H1 (cell line): ENCODE measurements around the gene COL11A2. TPM values are rescaled to one million over a fixed set of nuclear protein-coding genes. Genes with fewer than 3 reads are reported as not detected.

Experiments
- CTCF ChIA-PET: fragments of 300-600 bp; sonication (Branson Sonifier 250); formaldehyde crosslinking; loops from one replicate; lab custom pipeline; 2021; ENCODE audit not compliant: partially characterized antibody; lab: Charles Lee
- POLR2A ChIA-PET: fragments of 300-600 bp; sonication (Branson Sonifier 250); formaldehyde crosslinking; loops from one replicate; lab custom pipeline; 2021; ENCODE audit warnings: inconsistent platforms; ENCODE audit not compliant: partially characterized antibody; lab: Charles Lee
- DNase-seq, 2 experiments: peaks; one replicate each; pipeline versions ENCODE4 v3.0.0 to v3.0.0-alpha.2; 2010 to 2022; ENCODE audit warnings: low spot score in 2 of 2, low read depth in 1 of 2, mixed read lengths in 1 of 2
- FAIRE-seq: peaks from 2 replicates; lab custom pipeline; 2011; peaks lifted over from hg19 to GRCh38; lab: Jason Lieb, UNC
- H2AFZ ChIP-seq: 2 replicates; pipeline ENCODE4 v1.8.1; 2012; ENCODE audit warnings: low read length, inconsistent platforms
- H2AK5ac ChIP-seq: 2 replicates; pipeline ENCODE4 v1.6.1; 2013; ENCODE audit warnings: low read depth, low read length
- H2BK120ac ChIP-seq: replicated peaks from 2 replicates; pipeline ENCODE3; 2013; ENCODE audit warnings: low read depth, low read length, inconsistent platforms
- H2BK12ac ChIP-seq: 2 replicates; pipeline ENCODE4 v1.6.1; 2013; ENCODE audit warnings: low read depth, low read length
- H2BK15ac ChIP-seq: 2 replicates; pipeline ENCODE4 v1.6.1; 2013; ENCODE audit warnings: low read length
- H2BK20ac ChIP-seq: 2 replicates; pipeline ENCODE4 v1.6.1; 2013; ENCODE audit warnings: low read length
- H2BK5ac ChIP-seq: 2 replicates; pipeline ENCODE4 v1.6.1; 2013; ENCODE audit warnings: low read depth, low read length
- H3K14ac ChIP-seq: 2 replicates; pipeline ENCODE4 v1.6.1; 2013; ENCODE audit warnings: inconsistent platforms; ENCODE audit not compliant: insufficient read length
- H3K18ac ChIP-seq: 2 replicates; pipeline ENCODE4 v1.6.1; 2013; ENCODE audit warnings: low read length; ENCODE audit errors: extremely low read depth
- H3K23ac ChIP-seq: 2 replicates; pipeline ENCODE4 v1.6.1; 2013; ENCODE audit warnings: inconsistent platforms; ENCODE audit not compliant: insufficient read length
- H3K23me2 ChIP-seq: 2 replicates; pipeline ENCODE4 v1.6.1; 2013; ENCODE audit warnings: low read depth, low read length
- H3K27ac ChIP-seq: 2 replicates; pipeline ENCODE4 v1.6.1; 2011; ENCODE audit warnings: low read depth, low read length, inconsistent platforms
- H3K27me3 ChIP-seq, 4 experiments: replicated peaks in 1 of 4; 1 replicate in 1 of 4; 2 replicates in 3 of 4; pipeline versions ENCODE4 v1.6.1 to v1.8.1; 2011 to 2013; ENCODE audit warnings: low read length in 3 of 4, mild to moderate bottlenecking in 3 of 4, inconsistent platforms in 2 of 4, mixed read lengths in 2 of 4, moderate library complexity in 1 of 4; ENCODE audit not compliant: control insufficient read depth in 3 of 4, insufficient read depth in 3 of 4; ENCODE audit errors: extremely low read depth in 1 of 4
- H3K36me3 ChIP-seq, 4 experiments: 2 replicates each; pipeline versions ENCODE4 v1.6.1 to v1.8.1; 2011 to 2013; ENCODE audit warnings: mild to moderate bottlenecking in 4 of 4, low read length in 3 of 4, moderate library complexity in 2 of 4, control low read depth in 1 of 4, inconsistent platforms in 1 of 4; ENCODE audit not compliant: insufficient read depth in 4 of 4, control insufficient read depth in 2 of 4
- H3K4ac ChIP-seq: replicated peaks from 2 replicates; pipeline ENCODE3; 2013; ENCODE audit warnings: low read length, low read depth, mixed read lengths, inconsistent platforms; ENCODE audit not compliant: insufficient read length
- H3K4me1 ChIP-seq, 4 experiments: replicated peaks in 1 of 4; 1 replicate in 1 of 4; 2 replicates in 3 of 4; pipeline versions ENCODE4 v1.6.1 to v1.8.1; 2011 to 2013; ENCODE audit warnings: low read length in 3 of 4, inconsistent platforms in 2 of 4, mixed read lengths in 1 of 4; ENCODE audit not compliant: insufficient read depth in 4 of 4, control insufficient read depth in 3 of 4
- H3K4me2 ChIP-seq, 2 experiments: 2 replicates each; pipeline versions ENCODE4 v1.6.1 to v1.8.1; 2011 to 2013; ENCODE audit warnings: low read depth in 2 of 2, low read length in 2 of 2, control low read depth in 1 of 2, inconsistent platforms in 1 of 2, mild to moderate bottlenecking in 1 of 2; ENCODE audit not compliant: insufficient read depth in 1 of 2
- H3K4me3 ChIP-seq, 4 experiments: fragments of 200-600, 300-600 bp in 1 of 4; sonication (generic), shearing (Covaris generic), sonication (Bioruptor Twin) in 1 of 4; 2 replicates each; pipeline versions ENCODE4 v1.5.1 to v1.8.1; 2011 to 2016; ENCODE audit warnings: low read length in 4 of 4, low read depth in 3 of 4, control low read depth in 2 of 4, inconsistent platforms in 2 of 4, mild to moderate bottlenecking in 2 of 4, mixed read lengths in 1 of 4, moderate library complexity in 1 of 4; ENCODE audit not compliant: insufficient read depth in 2 of 4; ENCODE audit errors: extremely low read depth in 1 of 4
- H3K56ac ChIP-seq: replicated peaks from 2 replicates; pipeline ENCODE3; 2013; ENCODE audit warnings: low read depth, mild to moderate bottlenecking, mixed read lengths, low read length, inconsistent platforms; ENCODE audit not compliant: insufficient read length
- H3K79me1 ChIP-seq: 2 replicates; pipeline ENCODE4 v1.6.1; 2013; ENCODE audit warnings: low read depth, low read length, control low read depth
- H3K79me2 ChIP-seq, 2 experiments: 2 replicates each; pipeline versions ENCODE4 v1.6.1 to v1.8.1; 2012 to 2013; ENCODE audit warnings: low read length in 2 of 2, mild to moderate bottlenecking in 2 of 2, inconsistent platforms in 1 of 2; ENCODE audit not compliant: insufficient read depth in 2 of 2, control insufficient read depth in 1 of 2
- H3K9ac ChIP-seq, 4 experiments: replicated peaks in 1 of 4; 1 replicate in 1 of 4; 2 replicates in 3 of 4; pipeline versions ENCODE4 v1.6.1 to v1.8.1; 2011 to 2013; ENCODE audit warnings: low read depth in 3 of 4, low read length in 3 of 4, control low read depth in 2 of 4, mild to moderate bottlenecking in 2 of 4, moderate library complexity in 2 of 4, inconsistent platforms in 1 of 4; ENCODE audit errors: extremely low read depth in 1 of 4
- H3K9me3 ChIP-seq, 2 experiments: 2 replicates each; pipeline versions ENCODE4 v1.6.1 to v1.8.1; 2012 to 2013; ENCODE audit warnings: mild to moderate bottlenecking in 2 of 2, moderate library complexity in 2 of 2, control low read depth in 1 of 2, inconsistent platforms in 1 of 2, low read depth in 1 of 2, low read length in 1 of 2, mixed read lengths in 1 of 2; ENCODE audit not compliant: insufficient read depth in 2 of 2
- H4K20me1 ChIP-seq, 2 experiments: replicated peaks in 1 of 2; 2 replicates each; pipeline versions ENCODE3 to v1.8.1; 2011 to 2013; ENCODE audit warnings: inconsistent platforms in 2 of 2, low read length in 2 of 2, mild to moderate bottlenecking in 1 of 2; ENCODE audit not compliant: insufficient read depth in 2 of 2, control insufficient read depth in 1 of 2
- H4K5ac ChIP-seq: 2 replicates; pipeline ENCODE4 v1.6.1; 2013; ENCODE audit warnings: low read length, low read depth, mixed read lengths, inconsistent platforms; ENCODE audit not compliant: insufficient read length
- H4K8ac ChIP-seq: 2 replicates; pipeline ENCODE4 v1.8.0; 2013; ENCODE audit warnings: mild to moderate bottlenecking, moderate library complexity, low read length, inconsistent platforms; ENCODE audit not compliant: insufficient read depth; ENCODE audit errors: extremely low read depth
- H4K91ac ChIP-seq: replicated peaks from 2 replicates; pipeline ENCODE3; 2013; ENCODE audit warnings: low read length, mixed read lengths, inconsistent platforms; ENCODE audit not compliant: insufficient read length
- CEBPB ChIP-seq: IDR thresholded peaks from 2 replicates; pipeline ENCODE4 v1.6.1; 2012; ENCODE audit warnings: low read depth, low read length
- EZH2 ChIP-seq: fragments of 200-600 bp; sonication (generic); IDR thresholded peaks from 2 replicates; pipeline ENCODE4 v1.7.1; 2012; ENCODE audit warnings: low read depth, mild to moderate bottlenecking, moderate library complexity, low read length, inconsistent platforms; ENCODE audit not compliant: severe bottlenecking
- JUND ChIP-seq: IDR thresholded peaks from 2 replicates; pipeline ENCODE4 v1.6.1; 2011; ENCODE audit warnings: mild to moderate bottlenecking, improper control_type of control experiment, low read length
- POU5F1 ChIP-seq: IDR thresholded peaks from 2 replicates; pipeline ENCODE4 v1.6.1; 2011; ENCODE audit warnings: low read depth, mild to moderate bottlenecking, low read length, moderate library complexity
- SAP30 ChIP-seq: fragments of 300-600 bp; sonication (generic); IDR thresholded peaks from 2 replicates; pipeline ENCODE4 v1.7.1; 2012; ENCODE audit warnings: low read length, moderate library complexity, mild to moderate bottlenecking, inconsistent platforms; ENCODE audit not compliant: insufficient read depth, insufficient replicate concordance
- SIX5 ChIP-seq: IDR thresholded peaks from 2 replicates; pipeline ENCODE4 v1.6.1; 2011; ENCODE audit warnings: mild to moderate bottlenecking, low read depth, low read length
- SUZ12 ChIP-seq: fragments of 200-600 bp; sonication (generic); IDR thresholded peaks from 2 replicates; pipeline ENCODE4 v1.6.1; 2012; ENCODE audit warnings: mild to moderate bottlenecking, inconsistent platforms, low read length, moderate library complexity, mixed read lengths
- WGBS, 2 experiments: shearing (Covaris generic) in 1 of 2; methylation state at CpG; one replicate each; pipeline versions ENCODE4 v1.1.6 to v1.1.7; 2013 to 2015; ENCODE audit warnings: low lambda C conversion rate in 2 of 2, mixed read lengths in 2 of 2, inconsistent platforms in 1 of 2, low coverage in 1 of 2, missing lambda C conversion rate in 1 of 2; ENCODE audit not compliant: insufficient replicate concordance in 2 of 2, insufficient coverage in 1 of 2, insufficient read length in 1 of 2; ENCODE audit errors: extremely low coverage in 1 of 2, missing lambda C conversion rate in 1 of 2; 5-methylcytosine and 5-hydroxymethylcytosine counted together
- polyA plus RNA-seq, 7 experiments: library from polyadenylated mRNA; depleted of rRNA in 3 of 7; stranded (reverse) in 5 of 7; unstranded in 2 of 7; fragments of >200 nt in 5 of 7; fragments of 200-250 nt in 2 of 7; gene quantifications; 1 replicate in 5 of 7; 2 replicates in 1 of 7; 4 replicates in 1 of 7; pipeline versions ENCODE4 v1.2.1 to v1.2.3, GENCODE V29; 2011 to 2013; ENCODE audit warnings: missing spikeins in 2 of 7, mixed read lengths in 2 of 7
- total RNA-seq: library from RNA; stranded (reverse); fragmentation: NEBNext Ultra II Directional; extraction: Animal tissue kit (Norgen Biotek cat#: 25700); gene quantifications from 2 replicates; pipeline ENCODE4 v1.2.1, GENCODE V29; 2021

COL11A2 gene
- total and polyA plus RNA-seq, 2 of the 8 experiments (the other 6 are each of a cell fraction or from before 2014, with no cell fraction given), result 2.8 to 3.8 TPM

- Histone ChIP-seq H2BK120ac (no peak overlapping the region), H3K56ac (no peak overlapping the region), H4K8ac (no peak overlapping the region), H3K9me3 (no peaks in the 10 kb centered on the region), H2BK12ac (no peak overlapping the region; the same call in 1 of the 2 replicates), H4K91ac (no peak overlapping the region), H3K9ac (no peak overlapping the region; a peak in 1 of 7 replicates), H4K20me1 (peaks cover 5 to 26% of the 10 kb centered on the region in 2 experiments), H3K27ac (no peak overlapping the region), H3K23ac (no peak overlapping the region), H3K4me2 (peak overlapping the region; percentile 72 to 97), H2BK15ac (no peak overlapping the region), H2BK20ac (no peak overlapping the region), H3K14ac (no peak overlapping the region), H2BK5ac (no peak overlapping the region), H3K79me1 (peaks cover 16% of the 10 kb centered on the region), H3K18ac (no peak overlapping the region), H4K5ac (no peak overlapping the region), H3K4ac (no peak overlapping the region), H3K4me3 (peak overlapping the region; percentile 71 to 93 (median 72)), H2AK5ac (no peak overlapping the region; the same call in 1 of the 2 replicates), H3K36me3 (peaks cover 9 to 24% (median 18%) of the 10 kb centered on the region in 4 experiments), H3K4me1 (peaks cover 4 to 35% (median 11%) of the 10 kb centered on the region in 4 experiments), H3K23me2 (peaks cover 29% of the 10 kb centered on the region), H3K27me3 (peaks cover 9 to 32% (median 25%) of the 10 kb centered on the region in 4 experiments; a peak in 6 of 7 replicates), H3K79me2 (peaks cover 3 to 16% of the 10 kb centered on the region in 2 experiments; a peak in 3 of 4 replicates), H2AFZ (no peak overlapping the region)
- FAIRE-seq, result no peak
- WGBS, 2 experiments, result 21% methylated on average over 17 of the region's 17 CpGs; no CpG with 5 or more reads in 1 of the 2 experiments
- ChIA-PET CTCF (interaction anchor here (1.1 to 2.4 kb wide), 6 partner anchors 10 to 186 kb away, joined by 3 to 23 read pairs (median 6); no protein-coding TSS in a partner anchor), POLR2A (interaction anchor here (0.9 to 2.0 kb wide), 9 partner anchors 11 to 236 kb away, joined by 3 to 16 read pairs (median 6); partner anchors contain the start of genes B3GALT4, CUTA, RPS18 and VPS52)
- DNase-seq, result no peak
- TF ChIP-seq SUZ12 (no peak), POU5F1 (no peak), JUND (no peak), CEBPB (no peak), SAP30 (peak; percentile 31), SIX5 (no peak), EZH2 (no peak)
Measured at GRCh38 chr6:33205191-33206026, 13.1 kb upstream of the COL11A2 start.
